Brain pericyte (primary cell): ENCODE measurements around the gene EPHA3.

Source experiments
- DNase-seq: peaks from one replicate; pipeline ENCODE4 v3.0.0-alpha.2; 2012; ENCODE audit warnings: low read depth, low spot score

EPHA3 gene

GRCh38 chr3:89227634-89228033, 120.2 kb downstream of the EPHA3 start:
- DNase-seq: no peak

DNA sequence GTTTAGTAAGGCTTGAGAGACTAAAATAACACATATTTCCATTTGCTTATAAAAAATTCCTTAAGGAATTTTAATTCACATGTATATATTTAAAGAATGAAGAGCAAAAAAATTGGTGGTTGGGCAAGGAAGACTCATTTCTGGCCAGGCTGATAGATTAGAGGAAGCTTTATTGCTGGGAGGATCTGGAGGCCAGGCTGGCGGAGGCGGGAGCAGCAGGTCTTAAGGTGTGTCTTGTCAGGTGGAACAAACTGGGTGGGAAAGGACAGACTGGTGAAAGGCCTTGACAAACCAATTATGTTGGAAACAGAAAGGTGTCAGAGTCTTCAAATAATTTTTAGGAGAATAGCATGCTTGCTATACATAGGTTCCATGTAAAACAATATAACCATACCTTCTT, 124.7 kb downstream of the EPHA3 start:
- DNase-seq: no peak

GRCh38 chr3:89234620-89235019, 127.2 kb downstream of the EPHA3 start:
- no peak for DNase-seq

DNA sequence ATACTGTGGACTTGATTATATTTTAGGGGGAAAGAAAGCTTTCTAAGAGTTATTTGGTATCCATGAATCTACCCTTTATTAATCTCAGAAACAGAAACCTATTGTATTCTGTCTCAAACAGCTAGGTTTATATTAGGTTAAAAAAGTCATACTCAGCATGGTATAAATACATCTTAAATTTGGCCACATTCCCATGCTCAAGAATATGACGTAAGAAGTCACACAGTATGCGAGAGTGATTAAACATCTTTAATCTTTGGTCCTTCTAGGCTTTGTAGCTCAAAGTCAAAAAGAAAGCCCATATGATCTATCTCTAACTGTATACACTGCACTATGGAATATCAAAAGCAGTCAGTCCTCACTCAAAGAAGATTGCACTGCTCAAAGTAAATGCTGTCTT, 131.4 kb downstream of the EPHA3 start:
- no peak for DNase-seq

- DNase-seq: no peak
These were observed 132.4 kb downstream of the EPHA3 start for GRCh38 chr3:89239774-89240173.

GRCh38 chr3:89245612-89246011, 138.2 kb downstream of the EPHA3 start:
- no peak for DNase-seq

DNA sequence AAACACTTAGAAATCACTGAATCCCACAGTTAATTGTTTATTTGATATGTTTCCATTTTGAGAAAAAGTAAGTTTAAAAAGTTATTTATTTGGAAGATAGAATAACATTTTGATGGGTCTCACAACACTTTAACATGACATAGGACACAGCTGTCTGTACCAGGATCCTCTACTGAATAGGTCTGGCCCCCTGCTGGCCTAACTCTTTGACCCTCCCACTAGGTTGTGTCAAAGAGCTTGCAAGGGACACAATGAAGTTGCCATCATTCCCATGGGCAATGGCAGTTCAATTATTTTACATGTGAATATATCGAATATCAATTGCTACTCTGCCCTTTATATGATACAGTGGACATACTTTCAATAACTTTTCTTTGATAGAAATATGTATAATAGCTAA, 138.9 kb downstream of the EPHA3 start:
- DNase-seq: no peak

GRCh38 chr3:89250742-89251141, 143.3 kb downstream of the EPHA3 start:
- DNase-seq: no peak

GRCh38 chr3:89252016-89252415, 144.6 kb downstream of the EPHA3 start:
- DNase-seq: no peak

- DNase-seq: no peak
These were observed 145.4 kb downstream of the EPHA3 start for GRCh38 chr3:89252860-89253259.

DNA sequence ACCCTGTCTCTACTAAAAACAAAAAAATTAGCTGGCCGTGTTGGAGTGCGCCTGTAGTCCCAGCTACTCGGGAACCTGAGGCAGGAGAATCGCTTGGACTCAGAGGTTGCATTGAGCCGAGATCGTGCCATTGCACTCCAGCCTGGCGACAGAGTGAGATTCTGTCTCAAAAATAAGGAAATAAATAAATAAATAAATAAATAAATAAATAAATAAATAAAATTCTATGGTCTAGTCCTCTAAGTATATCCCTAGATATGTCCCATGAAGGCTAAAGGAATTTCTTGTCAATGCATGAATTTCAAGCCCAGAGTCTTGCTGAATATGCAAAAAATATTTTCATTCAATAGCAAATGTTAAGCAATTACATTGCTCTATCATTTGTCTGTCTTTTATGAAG, 149.0 kb downstream of the EPHA3 start:
- no peak for DNase-seq

DNA sequence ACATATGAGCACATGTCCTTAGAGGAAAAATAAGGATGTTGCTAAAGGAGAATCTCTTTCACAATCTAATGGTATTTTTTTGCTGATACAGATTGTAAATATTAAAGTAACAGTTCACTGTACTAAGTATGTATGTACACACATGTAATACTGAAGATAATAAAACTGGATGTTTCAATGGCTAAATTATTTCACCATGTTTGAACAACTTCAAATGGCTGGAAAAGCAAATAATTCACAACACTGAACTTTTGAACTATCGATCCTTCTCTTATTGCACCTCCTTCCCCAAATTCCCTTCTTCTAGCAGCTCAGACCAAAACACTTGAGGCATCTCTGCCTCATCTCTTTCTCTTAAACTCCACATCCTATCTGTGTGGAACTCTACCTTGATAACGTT, 149.5 kb downstream of the EPHA3 start:
- no peak for DNase-seq

DNA sequence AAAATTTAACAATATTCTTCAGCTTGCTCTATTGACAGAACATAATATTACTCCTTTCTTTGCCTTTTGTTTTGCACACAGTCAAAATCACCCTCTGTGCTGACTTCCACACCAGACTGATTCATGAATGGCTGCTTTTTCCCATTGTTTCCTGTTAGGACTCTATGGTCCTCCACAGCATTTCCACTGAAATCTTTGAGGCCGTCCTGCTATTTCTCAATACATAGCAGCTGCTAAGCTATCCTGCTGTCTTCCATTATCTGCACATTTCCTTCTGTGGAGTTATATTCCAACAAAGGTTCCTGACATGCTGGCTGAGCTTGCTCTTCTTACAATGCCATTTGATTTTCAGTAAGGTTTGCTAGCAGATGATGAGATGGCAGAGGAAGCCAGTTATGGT, 153.3 kb downstream of the EPHA3 start:
- DNase-seq: no peak

GRCh38 chr3:89261673-89262072, 154.3 kb downstream of the EPHA3 start:
- DNase-seq: no peak

- DNase-seq: no peak
These were observed 155.0 kb downstream of the EPHA3 start for GRCh38 chr3:89262309-89262929.

- no peak for DNase-seq
These were observed 156.7 kb downstream of the EPHA3 start for GRCh38 chr3:89264037-89264560.

DNA sequence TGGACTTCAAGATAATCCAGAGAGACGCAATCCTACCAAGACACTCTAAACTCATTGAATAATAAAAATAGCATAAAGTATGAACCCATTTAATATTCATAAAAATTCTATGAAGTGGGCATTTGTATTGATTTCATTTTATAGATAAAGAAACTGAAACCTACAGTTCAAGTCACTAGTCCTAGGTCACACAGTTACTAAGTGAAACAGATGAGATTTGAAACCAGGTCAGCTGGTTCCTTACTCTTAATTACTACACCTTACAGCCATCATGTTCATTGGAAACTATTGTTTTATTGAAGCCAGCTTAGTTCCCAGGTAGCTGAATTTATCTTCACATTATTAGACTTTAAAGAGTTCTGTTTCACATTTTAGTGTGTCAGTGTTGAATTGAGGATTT, 158.7 kb downstream of the EPHA3 start:
- DNase-seq: no peak

- DNase-seq: no peak
These were observed 160.6 kb downstream of the EPHA3 start for GRCh38 chr3:89268059-89268458.

- DNase-seq: no peak
These were observed 162.8 kb downstream of the EPHA3 start for GRCh38 chr3:89270201-89270600.

DNA sequence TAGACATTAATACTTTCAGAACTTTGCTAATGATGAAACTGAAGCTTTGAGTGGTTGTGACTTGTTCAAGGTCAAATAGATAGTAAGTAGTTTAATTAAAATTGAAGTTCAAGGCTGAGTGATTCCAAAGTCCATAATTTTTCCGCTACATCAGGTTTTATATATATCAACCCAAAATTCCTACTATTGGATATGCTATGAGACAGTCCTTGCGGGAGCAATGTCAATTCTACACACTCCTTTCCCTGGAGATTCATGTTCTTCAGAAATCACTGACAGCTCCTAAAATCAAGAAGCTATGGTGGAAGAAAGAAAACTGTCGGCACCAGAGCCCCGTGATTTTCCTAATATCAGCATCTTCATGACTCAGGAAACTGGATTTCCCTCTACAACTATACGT, 167.6 kb downstream of the EPHA3 start:
- DNase-seq: no peak

GRCh38 chr3:89276116-89276515, 168.7 kb downstream of the EPHA3 start:
- DNase-seq: no peak

DNA sequence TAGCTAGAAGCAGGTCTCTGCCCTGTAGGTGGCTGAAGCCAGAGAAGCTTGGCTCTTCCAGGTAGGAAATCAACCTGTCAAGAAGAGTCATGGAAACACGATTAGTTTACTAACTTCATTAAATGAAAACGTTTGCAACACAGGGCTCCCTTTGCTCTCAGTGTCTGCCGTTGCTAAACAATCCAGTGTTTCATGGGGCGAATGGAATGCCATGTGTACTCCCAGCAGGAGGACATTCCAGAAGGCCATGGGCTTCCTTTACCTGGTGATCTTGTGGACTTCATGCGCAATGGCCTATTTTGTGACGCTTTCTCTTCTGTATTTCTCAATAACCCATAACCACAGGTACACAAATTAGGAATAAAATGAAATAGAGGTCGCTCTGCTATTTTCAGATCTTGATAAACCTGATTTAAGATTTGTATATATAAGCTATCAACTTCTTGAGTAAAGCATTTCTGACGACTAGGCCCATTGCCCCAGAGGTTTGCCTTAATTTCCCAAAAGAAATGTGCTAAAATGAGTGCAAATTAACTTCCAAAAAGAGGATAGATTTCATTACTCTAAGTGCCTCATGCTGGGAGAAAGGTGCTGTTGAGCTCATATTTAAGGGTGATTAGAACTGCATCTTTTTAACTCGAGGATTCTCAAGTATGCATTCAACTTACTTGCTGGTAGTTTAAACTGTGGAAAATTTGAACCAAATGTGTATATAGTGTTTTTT, 171.0 kb downstream of the EPHA3 start:
- no peak for DNase-seq

- no peak for DNase-seq
These were observed 172.9 kb downstream of the EPHA3 start for GRCh38 chr3:89280301-89280700.
